Fibroblast of the aortic adventitia (primary cell): ENCODE measurements around the gene FOXK2. TPM values are rescaled to one million over a fixed set of nuclear protein-coding genes. Genes with fewer than 3 reads are reported as not detected.
A peak's percentile ranks its signal among the peaks of the same experiment; 100 is the strongest.

ENCODE experiments used
- DNase-seq: peaks from one replicate; pipeline ENCODE4 v3.0.0-alpha.2; 2010; ENCODE audit warnings: low read depth
- H3K4me3 ChIP-seq: 2 replicates; pipeline ENCODE4 v1.5.1; 2011; ENCODE audit warnings: low read depth, mild to moderate bottlenecking, control low read depth, low read length, moderate library complexity
- CTCF ChIP-seq: IDR thresholded peaks from 2 replicates; pipeline ENCODE4 v1.5.1; 2011; ENCODE audit warnings: mild to moderate bottlenecking, low read length, control low read depth, inconsistent platforms; ENCODE audit not compliant: insufficient read depth
- total RNA-seq: library from RNA; depleted of rRNA; stranded (reverse); fragments of >200 nt; gene quantifications from 2 replicates; pipeline ENCODE4 v1.2.3, GENCODE V29; 2012; ENCODE audit warnings: low replicate concordance

FOXK2 gene
- total RNA-seq, 1 donor: 28.2 TPM

DNA sequence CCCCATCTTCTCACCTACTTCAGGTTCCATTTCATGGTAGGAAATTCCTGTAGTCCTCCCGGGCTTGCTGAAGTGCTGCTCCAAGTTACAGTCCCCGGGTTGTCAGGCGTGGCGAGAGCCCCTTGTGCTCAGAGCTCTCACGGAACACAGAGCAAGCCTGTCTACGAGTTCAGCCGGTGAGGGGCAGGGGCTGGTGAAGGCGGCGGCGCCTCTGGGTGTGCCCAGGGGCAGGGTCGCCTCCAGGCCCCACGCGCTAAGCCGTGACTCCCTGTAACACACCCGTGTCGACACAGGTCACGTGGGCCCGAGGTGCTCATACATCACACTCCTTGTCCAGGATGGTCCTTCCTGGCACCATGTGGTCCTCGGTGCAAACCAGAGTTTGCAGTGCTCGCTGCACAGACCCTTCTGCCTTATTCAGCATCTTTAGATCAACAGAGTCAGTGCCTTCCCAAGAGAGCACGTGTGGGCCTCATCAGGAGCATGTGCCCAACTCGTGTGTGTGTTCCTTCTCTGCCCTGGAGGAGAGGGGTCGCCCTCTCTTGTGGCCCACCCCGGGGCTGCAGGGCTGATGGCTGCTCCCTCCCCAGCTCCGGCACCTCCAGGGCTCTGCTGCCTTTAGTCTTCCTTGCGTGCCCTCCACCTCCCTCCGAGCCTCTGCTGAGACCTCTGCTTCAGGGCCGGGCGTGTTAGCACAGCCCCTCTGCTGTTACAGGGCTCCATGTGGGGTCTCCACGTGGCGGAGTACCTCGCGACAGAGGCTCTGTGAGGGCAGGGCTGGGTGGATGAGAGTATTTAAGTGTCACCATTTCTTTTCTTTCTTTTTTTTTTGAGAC is 77.5 kb downstream of the FOXK2 start:
- no peak overlapping the region for H3K4me3 ChIP-seq
- DNase-seq: no peak
- no peak for TF ChIP-seq CTCF

- DNase-seq: peak; percentile 27
- TF ChIP-seq CTCF: no peak
Measured at GRCh38 chr17:82598256-82599119, 79.0 kb downstream of the FOXK2 start.

GRCh38 chr17:82599674-82600661 is 80.4 kb downstream of the FOXK2 start:
- no peak for DNase-seq
- no peak for TF ChIP-seq CTCF
- no peak overlapping the region for H3K4me3 ChIP-seq

More at GRCh38 chr17:82598256-82599119, 79.0 kb downstream of the FOXK2 start:
- H3K4me3 ChIP-seq: no peak overlapping the region

- no peak for TF ChIP-seq CTCF
- H3K4me3 ChIP-seq: no peak overlapping the region
- DNase-seq: no peak
Measured at GRCh38 chr17:82600731-82601446, 81.4 kb downstream of the FOXK2 start.

DNA sequence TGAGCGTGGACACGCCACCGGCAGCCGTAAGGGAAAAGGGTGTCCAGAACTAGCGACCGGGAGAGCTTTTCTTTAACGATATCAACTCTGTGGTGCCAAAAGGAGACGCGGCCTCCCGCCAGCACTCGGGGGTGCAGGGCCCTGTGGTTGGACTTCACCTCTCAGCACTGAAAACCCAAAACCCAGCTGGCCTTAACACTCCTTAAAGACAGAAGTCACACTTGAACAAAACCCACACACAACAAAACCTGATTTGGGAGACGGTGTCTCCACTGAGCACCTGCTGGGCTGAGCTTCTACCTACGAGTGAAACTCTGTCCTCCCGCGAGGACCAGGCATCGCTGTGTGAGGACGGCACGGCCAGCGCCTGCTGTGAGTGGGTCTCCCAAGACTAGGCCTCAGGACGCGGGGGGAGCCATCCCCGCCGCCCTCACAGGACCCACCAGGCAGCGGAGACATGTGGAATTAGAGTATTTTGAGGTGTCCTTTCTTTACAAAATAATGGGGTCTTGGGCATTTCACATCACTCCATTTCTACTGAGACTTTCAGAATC is 82.0 kb downstream of the FOXK2 start:
- TF ChIP-seq CTCF: no peak
- no peak overlapping the region for H3K4me3 ChIP-seq

More for the DNA sequence above, 82.0 kb downstream of the FOXK2 start:
- DNase-seq: no peak
